IPS DF 6.9 (cell line): Measurements from ENCODE around the gene SETD6.

Experiments
- DNase-seq: peaks from one replicate; pipeline ENCODE4 v3.0.0-alpha.2; 2013; ENCODE audit warnings: low read depth, low spot score
- H3K27ac ChIP-seq: one replicate; pipeline ENCODE4 v1.5.1; 2013; ENCODE audit warnings: low read length, control low read depth
- H3K27me3 ChIP-seq: 2 replicates; pipeline ENCODE4 v1.6.1; 2013; ENCODE audit warnings: mild to moderate bottlenecking, low read length; ENCODE audit not compliant: control insufficient read depth, insufficient read depth
- H3K36me3 ChIP-seq: 2 replicates; pipeline ENCODE4 v1.6.1; 2013; ENCODE audit warnings: low read length; ENCODE audit not compliant: control insufficient read depth, insufficient read depth
- H3K4me1 ChIP-seq: 2 replicates; pipeline ENCODE4 v1.6.1; 2013; ENCODE audit warnings: low read length; ENCODE audit not compliant: control insufficient read depth, insufficient read depth
- H3K4me3 ChIP-seq: 2 replicates; pipeline ENCODE4 v1.5.1; 2013; ENCODE audit warnings: mild to moderate bottlenecking, low read length
- H3K9me3 ChIP-seq: 2 replicates; pipeline ENCODE4 v1.6.1; 2013; ENCODE audit warnings: low read length, inconsistent platforms; ENCODE audit not compliant: control insufficient read depth, insufficient read depth
- WGBS: extraction: QIAGEN DNeasy Blood & Tissue Kit; methylation state at CpG from one replicate; pipeline ENCODE4 v1.1.7; 2013; ENCODE audit warnings: mixed read lengths, missing lambda C conversion rate; ENCODE audit not compliant: insufficient read length, insufficient coverage; 5-methylcytosine and 5-hydroxymethylcytosine counted together

Gene SETD6

GRCh38 chr16:58493756-58494431, 21.4 kb upstream of the SETD6 start:
- no peak overlapping the region for H3K4me3 ChIP-seq
- H3K27me3 ChIP-seq, result no peaks in the 10 kb centered on the region
- no peaks in the 10 kb centered on the region for H3K36me3 ChIP-seq
- no peak overlapping the region for H3K27ac ChIP-seq
- DNase-seq, result no peak
- peaks cover 4% of the 10 kb centered on the region; the same call in 1 of the 2 replicates for H3K4me1 ChIP-seq
- H3K9me3 ChIP-seq, result no peaks in the 10 kb centered on the region
- WGBS, result no CpG with 5 or more reads among the region's 20 CpGs

- Histone ChIP-seq H3K4me1 (peaks cover 6% of the 10 kb centered on the region), H3K27me3 (no peaks in the 10 kb centered on the region), H3K9me3 (no peaks in the 10 kb centered on the region), H3K36me3 (no peaks in the 10 kb centered on the region), H3K4me3 (no peak overlapping the region), H3K27ac (no peak overlapping the region)
- peak; percentile 88 for DNase-seq
- WGBS, result no CpG with 5 or more reads among the region's 8 CpGs
Observed at GRCh38 chr16:58494981-58495520, 20.3 kb upstream of the SETD6 start.

- no CpG with 5 or more reads among the region's 24 CpGs for WGBS
- Histone ChIP-seq H3K27ac (no peak overlapping the region), H3K27me3 (no peaks in the 10 kb centered on the region), H3K36me3 (no peaks in the 10 kb centered on the region), H3K4me1 (peaks cover 6% of the 10 kb centered on the region), H3K4me3 (no peak overlapping the region), H3K9me3 (no peaks in the 10 kb centered on the region)
- DNase-seq, result no peak
Observed at GRCh38 chr16:58495521-58496331, 19.6 kb upstream of the SETD6 start.

GRCh38 chr16:58497468-58497867, 17.8 kb upstream of the SETD6 start:
- Histone ChIP-seq H3K27me3 (no peaks in the 10 kb centered on the region), H3K9me3 (no peaks in the 10 kb centered on the region), H3K4me3 (no peak overlapping the region), H3K27ac (no peak overlapping the region), H3K36me3 (no peaks in the 10 kb centered on the region), H3K4me1 (peaks cover 6% of the 10 kb centered on the region)
- no peak for DNase-seq
- no CpG with 5 or more reads among the region's 2 CpGs for WGBS

GRCh38 chr16:58497935-58498334, 17.4 kb upstream of the SETD6 start:
- no peak overlapping the region for H3K4me3 ChIP-seq
- no peaks in the 10 kb centered on the region for H3K27me3 ChIP-seq
- peaks cover 6% of the 10 kb centered on the region for H3K4me1 ChIP-seq
- no peak for DNase-seq
- no peaks in the 10 kb centered on the region for H3K36me3 ChIP-seq
- no peaks in the 10 kb centered on the region for H3K9me3 ChIP-seq
- no peak overlapping the region for H3K27ac ChIP-seq
- WGBS, result no CpG with 5 or more reads among the region's 5 CpGs

GRCh38 chr16:58498341-58499091, 16.8 kb upstream of the SETD6 start:
- DNase-seq, result no peak
- H3K27me3 ChIP-seq, result no peaks in the 10 kb centered on the region
- H3K4me1 ChIP-seq, result peaks cover 6% of the 10 kb centered on the region
- H3K4me3 ChIP-seq, result no peak overlapping the region
- WGBS, result no CpG with 5 or more reads among the region's 9 CpGs
- H3K36me3 ChIP-seq, result no peaks in the 10 kb centered on the region
- H3K9me3 ChIP-seq, result no peaks in the 10 kb centered on the region
- H3K27ac ChIP-seq, result no peak overlapping the region

- H3K4me3 ChIP-seq, result no peak overlapping the region
- H3K36me3 ChIP-seq, result no peaks in the 10 kb centered on the region
- H3K27me3 ChIP-seq, result no peaks in the 10 kb centered on the region
- DNase-seq, result no peak
- no CpG with 5 or more reads among the region's 10 CpGs for WGBS
- no peaks in the 10 kb centered on the region for H3K9me3 ChIP-seq
- peaks cover 6% of the 10 kb centered on the region for H3K4me1 ChIP-seq
- no peak overlapping the region for H3K27ac ChIP-seq
Observed at GRCh38 chr16:58499092-58499511, 16.2 kb upstream of the SETD6 start.

- WGBS, result no CpG with 5 or more reads among the region's 24 CpGs
- Histone ChIP-seq H3K36me3 (no peaks in the 10 kb centered on the region), H3K27me3 (no peaks in the 10 kb centered on the region), H3K4me3 (peak within 1 kb of the TSS; percentile 54; the same call in 1 of the 2 replicates), H3K27ac (no peak within 1 kb of the TSS), H3K9me3 (no peaks in the 10 kb centered on the region), H3K4me1 (peaks cover 6% of the 10 kb centered on the region)
- DNase-seq, result peak; percentile 48
Observed at GRCh38 chr16:58499615-58500351, 15.5 kb upstream of the SETD6 start, which contains the start of gene NDRG4. TSS of gene NDRG4 (plus strand) at chr16:58500143. CDS start at chr16:58500249, 106 bp downstream.

- H3K36me3 ChIP-seq, result no peaks in the 10 kb centered on the region
- no peak overlapping the region for H3K27ac ChIP-seq
- H3K4me1 ChIP-seq, result peaks cover 3% of the 10 kb centered on the region
- DNase-seq, result no peak
- WGBS, result no CpG with 5 or more reads among the region's 36 CpGs
- no peaks in the 10 kb centered on the region for H3K27me3 ChIP-seq
- no peaks in the 10 kb centered on the region for H3K9me3 ChIP-seq
- H3K4me3 ChIP-seq, result peak overlapping the region; percentile 54; the same call in 1 of the 2 replicates
Observed at GRCh38 chr16:58500430-58501241, 14.7 kb upstream of the SETD6 start.
